GM15510 (cell line): ENCODE results near the gene SNX25.

Source experiments
- POLR2A ChIP-seq: IDR thresholded peaks from 3 replicates; pipeline ENCODE4 v1.6.1; 2011; ENCODE audit warnings: borderline replicate concordance; ENCODE audit not compliant: insufficient read length; ENCODE audit errors: extremely low read depth

The SNX25 gene

GRCh38 chr4:185218312-185218711 lies 8.9 kb downstream of the SNX25 start:
- TF ChIP-seq POLR2A = no peak

GRCh38 chr4:185219551-185220344 lies 10.3 kb downstream of the SNX25 start:
- TF ChIP-seq POLR2A = no peak

GRCh38 chr4:185221491-185221890 lies 12.1 kb downstream of the SNX25 start:
- TF ChIP-seq POLR2A = no peak

- no peak for TF ChIP-seq POLR2A
Measured at GRCh38 chr4:185221912-185222311, 12.5 kb downstream of the SNX25 start.

- TF ChIP-seq POLR2A = no peak
Measured at GRCh38 chr4:185222598-185222997, 13.2 kb downstream of the SNX25 start.

- TF ChIP-seq POLR2A = no peak
Measured at GRCh38 chr4:185224597-185224996, 15.2 kb downstream of the SNX25 start.

- TF ChIP-seq POLR2A = no peak
Measured at GRCh38 chr4:185225940-185226339, 16.5 kb downstream of the SNX25 start.

- no peak for TF ChIP-seq POLR2A
Measured at GRCh38 chr4:185227131-185227551, 17.7 kb downstream of the SNX25 start.

- TF ChIP-seq POLR2A = no peak
Measured at GRCh38 chr4:185227713-185228278, 18.4 kb downstream of the SNX25 start.

GRCh38 chr4:185229021-185229818 lies 19.8 kb downstream of the SNX25 start:
- no peak for TF ChIP-seq POLR2A

- TF ChIP-seq POLR2A = no peak
Measured at GRCh38 chr4:185232370-185232769, 23.0 kb downstream of the SNX25 start.

GRCh38 chr4:185235119-185235842 lies 25.9 kb downstream of the SNX25 start:
- TF ChIP-seq POLR2A = no peak

- TF ChIP-seq POLR2A = no peak
Measured at GRCh38 chr4:185235843-185236503, 26.6 kb downstream of the SNX25 start.

GRCh38 chr4:185237175-185237574 lies 27.8 kb downstream of the SNX25 start:
- TF ChIP-seq POLR2A = no peak

- no peak for TF ChIP-seq POLR2A
Measured at GRCh38 chr4:185238215-185238681, 28.9 kb downstream of the SNX25 start.

- TF ChIP-seq POLR2A = no peak
Measured at GRCh38 chr4:185238750-185239149, 29.4 kb downstream of the SNX25 start.
